Left lung (tissue), 10 donors: ENCODE data around the gene ADAM23. TPM values are rescaled to one million over a fixed set of nuclear protein-coding genes. Genes with fewer than 3 reads are reported as not detected.

Source experiments
- ATAC-seq: fragments of 200-7000 bp; cut with Tn5 transposase; one replicate; pipeline ENCODE4 v1.9.1; 2020; ENCODE audit warnings: moderate library complexity
- DNase-seq, 4 donors: peaks; one replicate each; pipeline ENCODE4 v3.0.0-alpha.2; 2013 to 2020
- H3K27ac ChIP-seq, 2 donors: fragments of 200-600 bp; sonication (generic) in 1 of 2; one replicate each; pipeline versions ENCODE4 v1.5.0 to v1.8.0; 2020 to 2021
- H3K27me3 ChIP-seq, 2 donors: fragments of 200-600 bp; sonication (generic) in 1 of 2; one replicate each; pipeline versions ENCODE4 v1.5.0 to v1.8.0; 2020 to 2021
- H3K36me3 ChIP-seq, 2 donors: fragments of 200-600 bp; sonication (generic) in 1 of 2; one replicate each; pipeline versions ENCODE4 v1.5.0 to v1.8.0; 2020 to 2021
- H3K4me1 ChIP-seq, 2 donors: fragments of 200-600 bp; one replicate each; pipeline ENCODE4 v1.8.0; 2021
- H3K4me3 ChIP-seq, 2 donors: fragments of 200-600 bp; sonication (generic) in 1 of 2; one replicate each; pipeline versions ENCODE4 v1.5.0 to v1.8.0; 2020 to 2021; ENCODE audit warnings: mild to moderate bottlenecking in 1 of 2
- H3K9me3 ChIP-seq, 2 donors: fragments of 200-600 bp; sonication (generic) in 1 of 2; one replicate each; pipeline versions ENCODE4 v1.5.0 to v1.8.0; 2020 to 2021
- CTCF ChIP-seq, 2 donors: fragments of 200-600 bp; sonication (generic) in 1 of 2; IDR thresholded peaks; one replicate each; pipeline versions ENCODE4 v1.5.0 to v1.8.0; 2021; ENCODE audit warnings: antibody characterized with exemption in 2 of 2
- intact Hi-C, 2 donors: fragments of 100-400 bp; cut with DNase I; formaldehyde crosslinking; loops; one replicate each; pipeline versions ENCODE4 v1.11.2 to v1.14.2; 2022
- polyA plus RNA-seq, 6 donors: library from polyadenylated mRNA; unstranded; fragments of 120-200 nt; gene quantifications; one replicate each; pipeline ENCODE4 v1.2.1, GENCODE V29; 2013; ENCODE audit not compliant: insufficient read length in 6 of 6
- total RNA-seq, 2 donors: library from RNA; stranded (reverse); fragmentation: NEBNext Ultra II Directional; extraction: Animal tissue kit (Norgen Biotek cat#: 25700); gene quantifications; one replicate each; pipeline ENCODE4 v1.2.1, GENCODE V29; 2021
- donor health status: DM: no; HTN: yes; CAD: no.
- donor health status: DM: no; HTN: no; CAD: no.

Gene ADAM23
- total and polyA plus RNA-seq, 8 donors: 2.2 to 7.9 (median 5.3) TPM

DNA sequence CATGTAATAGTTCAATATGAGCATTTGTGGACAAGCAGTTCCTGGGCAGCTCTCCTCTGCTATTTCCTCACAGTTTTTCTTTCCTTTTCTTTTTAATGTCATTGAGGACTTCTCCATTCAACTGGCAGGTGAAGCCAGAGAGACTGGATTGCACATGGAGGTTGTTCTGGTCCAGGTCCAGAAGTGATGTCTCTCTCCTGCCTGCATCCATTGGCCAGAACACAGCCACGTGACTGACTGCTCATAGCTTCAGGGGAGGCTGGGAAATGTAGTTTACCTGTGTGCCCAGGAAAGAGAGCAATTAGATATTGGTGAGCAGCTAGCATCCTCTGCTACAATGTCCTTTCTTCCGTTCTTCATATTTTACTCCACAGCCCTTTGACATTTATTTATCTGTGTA is 20.2 kb upstream of the ADAM23 start:
- H3K27ac ChIP-seq: no peak overlapping the region
- ATAC-seq (no peak), DNase-seq (no peak)
- no peaks in the 10 kb centered on the region for H3K36me3 ChIP-seq
- TF ChIP-seq CTCF (IDR thresholded peaks at IDR 0.05): no peak
- no peaks in the 10 kb centered on the region for H3K27me3 ChIP-seq
- intact Hi-C loops: no loop called here
- no peak overlapping the region for H3K4me3 ChIP-seq
- H3K9me3 ChIP-seq: peaks cover 0 to 7% of the 10 kb centered on the region in 2 donors
- H3K4me1 ChIP-seq: no peaks in the 10 kb centered on the region

- ATAC-seq: no peak
- Histone ChIP-seq H3K36me3 (no peaks in the 10 kb centered on the region), H3K27ac (no peak overlapping the region), H3K4me3 (no peak overlapping the region), H3K4me1 (no peaks in the 10 kb centered on the region), H3K9me3 (no peaks in the 10 kb centered on the region), H3K27me3 (no peaks in the 10 kb centered on the region)
- intact Hi-C loops: no loop called here
- no peak for TF ChIP-seq CTCF (IDR thresholded peaks at IDR 0.05)
- DNase-seq: no peak
Observed at GRCh38 chr2:206424134-206424533, 19.2 kb upstream of the ADAM23 start.

GRCh38 chr2:206428783-206429182 is 14.5 kb upstream of the ADAM23 start:
- Histone ChIP-seq H3K36me3 (no peaks in the 10 kb centered on the region), H3K4me3 (no peak overlapping the region), H3K4me1 (no peaks in the 10 kb centered on the region), H3K9me3 (no peaks in the 10 kb centered on the region), H3K27me3 (no peaks in the 10 kb centered on the region), H3K27ac (no peak overlapping the region)
- TF ChIP-seq CTCF (IDR thresholded peaks at IDR 0.05): no peak
- intact Hi-C loops: no loop called here
- DNase-seq (no peak), ATAC-seq (no peak)

GRCh38 chr2:206430452-206430851 is 12.9 kb upstream of the ADAM23 start:
- intact Hi-C loops: no loop called here
- Histone ChIP-seq H3K36me3 (no peaks in the 10 kb centered on the region), H3K4me1 (no peaks in the 10 kb centered on the region), H3K9me3 (no peaks in the 10 kb centered on the region), H3K27me3 (no peaks in the 10 kb centered on the region), H3K27ac (no peak overlapping the region), H3K4me3 (no peak overlapping the region)
- no peak for TF ChIP-seq CTCF (IDR thresholded peaks at IDR 0.05)
- DNase-seq (no peak), ATAC-seq (no peak)

DNA sequence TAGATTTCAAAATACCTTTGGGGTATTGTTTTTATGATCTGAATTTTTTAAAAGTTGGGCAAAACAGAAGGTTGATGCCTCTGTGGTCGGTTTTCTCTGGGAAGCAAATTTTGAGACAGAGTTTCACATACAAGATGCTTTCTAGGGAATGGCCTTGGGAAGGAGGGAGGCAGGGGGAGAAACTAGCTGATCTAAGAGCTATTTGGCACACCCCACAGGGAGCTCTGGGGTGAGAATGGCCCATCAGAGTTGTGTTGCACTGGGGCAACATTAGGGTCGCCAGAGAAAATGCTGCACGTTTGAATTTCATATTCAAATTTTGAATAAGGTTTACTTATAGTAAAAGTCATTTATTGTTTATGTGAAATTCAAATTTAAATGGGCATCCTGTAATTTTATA is 11.9 kb upstream of the ADAM23 start:
- Histone ChIP-seq H3K9me3 (no peaks in the 10 kb centered on the region), H3K27ac (no peak overlapping the region), H3K4me3 (no peak overlapping the region), H3K36me3 (no peaks in the 10 kb centered on the region), H3K4me1 (no peaks in the 10 kb centered on the region), H3K27me3 (peaks cover 0 to 7% of the 10 kb centered on the region in 2 donors)
- intact Hi-C loops: no loop called here
- ATAC-seq (no peak), DNase-seq (no peak)
- TF ChIP-seq CTCF (IDR thresholded peaks at IDR 0.05): no peak
